Transverse colon (tissue), 4 donors: ENCODE results near the gene FAM153A. TPM values are rescaled to one million over a fixed set of nuclear protein-coding genes. Genes with fewer than 3 reads are reported as not detected.
"Not testable (repeated sequence)": the region's sequence is repeated elsewhere in the genome, so short reads cannot be mapped to it uniquely, and the experiment has no call there.

Experiments
- DNase-seq: peaks from one replicate; pipeline ENCODE4 v3.0.0-alpha.2; 2019
- H3K27ac ChIP-seq, 4 donors: fragments of 200-600 bp; sonication (generic); 2 replicates each; pipeline ENCODE4 v1.5.1; 2016 to 2018; ENCODE audit warnings: inconsistent platforms in 4 of 4
- H3K27me3 ChIP-seq: fragments of 200-600 bp; sonication (generic); 2 replicates; pipeline ENCODE4 v1.5.1; 2017; ENCODE audit warnings: inconsistent platforms
- H3K36me3 ChIP-seq, 4 donors: fragments of 200-600 bp; sonication (generic); 2 replicates each; pipeline ENCODE4 v1.5.1; 2017 to 2019; ENCODE audit warnings: inconsistent platforms in 4 of 4
- H3K4me1 ChIP-seq, 4 donors: fragments of 200-600 bp; sonication (generic); 2 replicates each; pipeline ENCODE4 v1.5.1; 2017 to 2020; ENCODE audit warnings: inconsistent platforms in 4 of 4
- H3K4me3 ChIP-seq, 4 donors: fragments of 200-600 bp; sonication (generic); 1 replicate in 1 of 4; 2 replicates in 3 of 4; pipeline versions ENCODE4 v1.5.1 to v1.6.1; 2017 to 2019; ENCODE audit warnings: inconsistent platforms in 4 of 4
- H3K9me3 ChIP-seq, 2 donors: fragments of 200-600 bp; sonication (generic); 2 replicates each; pipeline ENCODE4 v1.5.1; 2017 to 2019; ENCODE audit warnings: inconsistent platforms in 2 of 2
- WGBS, 2 donors: methylation state at CpG; one replicate each; pipeline ENCODE4 v1.1.5; 2018; ENCODE audit warnings: low coverage in 1 of 2; 5-methylcytosine and 5-hydroxymethylcytosine counted together
- in situ Hi-C, 4 donors: fragments of 200-750 bp; cut with MboI; loops; one replicate each; pipeline versions ENCODE4 v1.15.0 to v1.15.1; 2017; ENCODE audit warnings: low sequenced_read_pairs in 3 of 4, low pct_ligation_motif_present in 1 of 4, low pct_unique_long_range_greater_than_20kb in 1 of 4
- intact Hi-C: fragments of 100-400 bp; cut with DNase I; formaldehyde crosslinking; loops from one replicate; pipeline ENCODE4 v1.15.1; 2023; ENCODE audit warnings: low total_unique reads
- total RNA-seq, 4 donors: library from RNA; depleted of rRNA; stranded (reverse); fragments of >200 nt; gene quantifications; one replicate each; pipeline ENCODE4 v1.1.0, GENCODE V29; 2016

The FAM153A gene
- total RNA-seq, 4 donors from 2014 or later, result 0.14 to 0.48 TPM; not detected in 2

DNA sequence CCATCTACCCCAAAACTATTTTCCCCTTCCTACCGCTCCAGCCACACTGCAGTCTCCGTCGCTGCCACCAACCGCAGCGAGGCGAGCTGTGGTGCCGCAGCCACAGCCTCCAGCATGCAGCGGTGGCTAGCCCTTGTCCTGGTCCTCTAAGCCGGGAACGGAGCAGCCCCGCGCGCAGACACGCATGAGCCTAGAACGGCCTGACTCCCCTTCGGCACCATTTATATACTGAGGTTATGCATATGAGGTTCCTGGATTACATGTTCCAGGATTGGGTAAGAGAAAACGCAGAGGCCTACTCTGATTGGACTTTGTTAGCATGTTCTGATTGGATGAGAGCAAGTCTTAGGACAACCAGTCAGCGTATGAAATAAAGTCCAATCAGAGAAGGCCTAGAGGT, 24.6 kb upstream of the FAM153A start:
- H3K27me3 ChIP-seq, H3K4me3 ChIP-seq, in situ Hi-C loops, intact Hi-C loops, H3K27ac ChIP-seq, H3K4me1 ChIP-seq, DNase-seq, H3K36me3 ChIP-seq, H3K9me3 ChIP-seq: not testable (repeated sequence)
- no CpG with 5 or more reads among the region's 18 CpGs for WGBS, 2 donors

DNA sequence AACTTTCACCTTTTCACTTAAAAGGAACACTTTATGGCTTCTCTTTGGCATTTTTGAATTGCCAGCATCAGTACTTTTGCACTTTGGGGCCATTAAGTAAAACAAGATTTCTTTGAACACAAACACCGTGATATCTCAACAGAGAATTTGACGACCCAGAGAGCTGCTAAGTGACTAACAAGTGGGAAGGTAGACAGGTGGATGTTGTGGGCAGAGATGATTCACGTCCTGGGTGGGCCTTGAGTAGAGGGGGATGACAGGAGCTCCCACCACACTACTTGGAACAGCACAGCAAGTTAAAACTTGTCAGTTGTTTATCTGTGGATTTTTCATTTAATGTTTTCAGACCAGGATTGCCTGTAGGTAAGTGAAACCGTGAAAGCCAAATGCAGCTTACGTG, 18.7 kb upstream of the FAM153A start:
- H3K36me3 ChIP-seq, H3K27me3 ChIP-seq, DNase-seq, H3K4me3 ChIP-seq, in situ Hi-C loops, H3K4me1 ChIP-seq, intact Hi-C loops, H3K27ac ChIP-seq, H3K9me3 ChIP-seq: not testable (repeated sequence)
- WGBS, 2 donors, result 60% methylated on average over 1 of the region's 5 CpGs; no CpG with 5 or more reads in 1 of the 2 donors

DNA sequence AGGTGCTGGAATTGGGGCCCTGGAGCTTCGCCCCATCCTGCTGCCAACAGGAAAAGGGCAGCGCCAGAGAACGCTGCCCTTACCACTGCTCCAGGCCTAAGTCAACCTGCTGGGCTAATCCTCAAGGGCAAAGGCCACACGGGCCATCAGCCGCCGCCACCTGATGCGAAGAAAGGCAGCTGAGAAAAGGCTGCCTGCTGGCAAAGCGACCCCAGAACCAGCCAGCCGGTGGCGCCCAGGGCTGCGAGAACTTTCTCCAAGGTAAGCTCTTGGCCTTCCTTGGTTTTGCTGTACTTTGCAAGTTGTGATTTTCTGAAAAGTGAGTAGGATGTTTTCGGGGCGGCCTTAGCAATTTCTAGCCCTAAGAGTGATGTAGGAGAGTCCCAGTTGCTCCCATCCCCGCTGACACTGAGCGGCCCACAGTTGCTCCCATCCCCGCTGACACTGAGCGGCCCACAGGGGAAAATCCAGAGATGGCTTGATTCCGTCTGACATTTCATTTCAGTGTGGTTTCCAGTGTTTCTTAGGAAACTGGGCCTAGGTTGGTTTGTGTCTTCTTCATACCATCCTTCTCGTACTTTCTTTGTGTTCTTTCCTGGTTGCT, 15.6 kb upstream of the FAM153A start:
- intact Hi-C loops, H3K27ac ChIP-seq, in situ Hi-C loops, H3K27me3 ChIP-seq, H3K4me3 ChIP-seq, DNase-seq, H3K36me3 ChIP-seq, H3K4me1 ChIP-seq, H3K9me3 ChIP-seq: not testable (repeated sequence)
- 92% methylated on average over 5 of the region's 19 CpGs; no CpG with 5 or more reads in 1 of the 2 donors for WGBS, 2 donors

DNA sequence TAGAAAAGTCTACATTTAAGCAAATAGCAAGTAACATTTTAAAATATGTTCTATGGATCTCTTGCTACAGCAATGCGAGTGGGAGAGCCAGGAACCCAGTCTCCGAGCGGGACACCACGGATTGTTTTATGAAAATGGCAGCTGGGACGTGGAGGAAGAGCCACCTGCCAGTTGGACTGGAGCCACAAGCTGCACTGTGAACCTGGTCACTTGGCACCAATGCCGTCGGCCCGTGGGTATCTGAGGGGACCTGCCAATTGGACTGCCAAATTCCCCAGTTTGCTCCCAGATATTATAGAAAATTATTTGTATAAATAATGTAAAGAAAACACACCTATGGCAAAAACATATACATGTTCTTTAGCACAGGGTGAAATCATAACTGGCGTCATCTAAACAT, 10.6 kb upstream of the FAM153A start:
- H3K27ac ChIP-seq, H3K4me3 ChIP-seq, H3K9me3 ChIP-seq, in situ Hi-C loops, intact Hi-C loops, H3K4me1 ChIP-seq, DNase-seq, H3K36me3 ChIP-seq, H3K27me3 ChIP-seq: not testable (repeated sequence)
- 42% methylated on average over 4 of the region's 9 CpGs; no CpG with 5 or more reads in 1 of the 2 donors for WGBS, 2 donors

DNA sequence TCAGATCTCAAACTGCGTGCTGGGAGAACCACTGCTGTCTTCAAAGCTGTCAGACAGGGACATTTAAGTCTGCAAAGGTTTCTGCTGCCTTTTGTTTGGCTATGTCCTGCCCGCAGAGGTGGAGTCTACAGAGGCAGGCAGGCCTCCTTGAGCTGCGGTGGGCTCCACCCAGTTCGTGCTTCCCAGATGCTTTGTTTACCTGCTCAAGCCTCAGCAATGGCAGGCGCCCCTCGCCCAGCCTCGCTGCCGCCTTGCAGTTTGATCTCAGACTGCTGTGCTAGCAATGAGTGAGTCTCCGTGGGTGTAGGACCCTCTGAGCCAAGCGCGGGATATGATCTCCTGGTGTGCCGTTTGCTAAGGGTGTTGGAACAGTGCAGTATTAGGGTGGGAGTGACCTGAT, 8.9 kb upstream of the FAM153A start:
- intact Hi-C loops, H3K36me3 ChIP-seq, H3K4me3 ChIP-seq, H3K9me3 ChIP-seq, H3K27ac ChIP-seq, DNase-seq, in situ Hi-C loops, H3K27me3 ChIP-seq, H3K4me1 ChIP-seq: not testable (repeated sequence)
- WGBS, 2 donors, result 60% methylated on average over 2 of the region's 12 CpGs; no CpG with 5 or more reads in 1 of the 2 donors

DNA sequence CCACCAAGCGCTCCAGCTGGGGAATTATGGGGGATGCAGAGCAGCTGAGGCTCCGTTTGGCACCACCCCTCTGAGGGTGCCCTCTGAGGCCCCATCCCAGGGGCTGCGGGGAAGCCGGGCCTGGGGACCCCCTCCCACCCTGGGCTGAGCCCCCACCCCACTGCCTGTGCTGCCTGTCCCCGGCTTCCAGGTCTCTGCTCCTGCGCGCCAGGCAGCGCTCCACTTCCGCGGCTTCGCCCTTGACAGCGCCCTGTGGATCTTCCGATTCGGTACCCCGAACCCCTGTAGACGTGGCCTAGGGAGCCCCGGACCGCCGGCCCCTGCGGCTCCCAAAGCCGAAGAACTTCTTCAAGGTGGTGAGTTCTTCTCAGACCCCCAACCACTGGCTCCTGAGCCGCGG, 530 bp downstream of the FAM153A start:
- DNase-seq, H3K27me3 ChIP-seq, intact Hi-C loops, H3K36me3 ChIP-seq, H3K4me1 ChIP-seq, H3K4me3 ChIP-seq, H3K27ac ChIP-seq, H3K9me3 ChIP-seq, in situ Hi-C loops: not testable (repeated sequence)
- WGBS, 2 donors, result no CpG with 5 or more reads among the region's 23 CpGs

DNA sequence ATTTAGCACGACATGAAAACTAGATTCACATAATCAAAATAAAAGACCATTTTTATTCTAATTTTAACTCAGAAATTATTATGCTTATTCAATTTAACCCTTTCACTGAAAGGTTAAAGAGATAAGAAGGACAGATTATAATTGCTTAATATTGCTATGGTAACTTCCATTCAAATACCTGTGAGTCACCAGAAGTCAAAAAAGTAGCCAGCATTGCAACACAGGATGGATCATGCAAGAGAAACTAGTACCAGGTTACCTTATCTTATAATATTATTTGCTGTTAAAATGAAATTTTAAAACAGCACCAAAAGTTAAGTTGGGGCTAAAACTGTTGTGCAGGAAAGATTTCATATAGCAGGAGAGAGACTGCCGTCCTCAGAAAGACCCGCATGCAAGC, 11.5 kb downstream of the FAM153A start:
- not testable (repeated sequence) for H3K4me3 ChIP-seq

DNA sequence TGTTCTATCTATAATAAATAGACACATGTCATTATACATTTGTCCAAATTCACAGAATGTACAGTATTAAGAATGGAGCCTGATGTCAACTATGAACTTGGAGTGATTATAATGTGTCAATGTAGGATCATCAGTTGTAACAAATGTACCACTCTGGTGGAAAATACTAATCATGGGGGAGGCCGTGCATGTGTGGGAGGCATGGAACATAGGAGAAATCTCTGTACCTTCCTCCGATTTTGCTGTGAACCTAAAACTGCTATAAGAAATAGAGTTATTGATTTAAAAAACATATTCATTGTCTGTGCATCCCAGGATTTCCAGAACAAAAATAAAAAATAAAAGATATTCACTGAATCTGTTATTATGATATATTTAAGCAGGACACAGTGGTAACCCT, 12.1 kb downstream of the FAM153A start:
- H3K27ac ChIP-seq, DNase-seq, in situ Hi-C loops, H3K9me3 ChIP-seq, intact Hi-C loops, H3K36me3 ChIP-seq, H3K4me1 ChIP-seq, H3K4me3 ChIP-seq, H3K27me3 ChIP-seq: not testable (repeated sequence)
- no CpG with 5 or more reads among the region's 2 CpGs for WGBS, 2 donors

More for the DNA sequence above, 11.5 kb downstream of the FAM153A start:
- DNase-seq, in situ Hi-C loops, H3K27me3 ChIP-seq, H3K36me3 ChIP-seq, intact Hi-C loops, H3K4me1 ChIP-seq, H3K27ac ChIP-seq, H3K9me3 ChIP-seq: not testable (repeated sequence)
- no CpG with 5 or more reads among the region's 3 CpGs for WGBS, 2 donors

DNA sequence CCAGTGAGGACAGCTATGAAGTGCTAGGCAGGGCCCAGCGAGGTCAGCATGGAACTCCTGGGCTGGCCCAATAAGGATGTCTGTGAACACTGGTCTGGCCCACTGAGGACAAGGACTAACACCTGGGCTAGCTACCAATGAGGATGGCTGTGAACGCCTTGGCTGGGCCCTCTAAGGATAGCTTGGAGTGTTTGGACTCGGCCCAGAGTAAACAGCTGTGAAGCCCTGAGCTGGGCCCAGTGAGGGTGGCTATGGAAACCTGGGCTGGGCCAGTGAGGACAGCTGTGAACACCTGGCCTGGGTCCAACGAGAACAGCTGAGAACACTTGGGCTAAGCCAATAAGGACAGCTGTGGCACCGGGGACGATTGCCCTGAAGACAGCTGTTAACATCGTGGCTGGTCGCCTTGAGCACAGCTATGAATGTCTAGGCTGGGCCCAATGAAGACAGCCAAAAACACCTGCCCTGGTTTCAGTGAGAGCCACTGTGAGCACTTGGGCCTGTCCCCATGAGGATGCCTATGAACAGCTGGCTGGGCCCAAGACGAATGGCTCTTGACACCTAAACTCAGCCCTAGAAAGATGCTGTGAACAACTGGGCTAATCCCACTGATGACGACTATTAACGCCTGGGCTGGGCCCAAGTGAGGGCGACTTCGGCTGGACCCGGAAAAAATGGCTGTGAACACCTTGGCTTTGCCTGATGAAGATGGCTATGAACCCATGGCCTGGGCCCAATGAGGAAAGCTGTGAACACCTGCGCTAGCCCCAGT, 18.8 kb downstream of the FAM153A start:
- H3K27me3 ChIP-seq, intact Hi-C loops, H3K27ac ChIP-seq, in situ Hi-C loops, H3K9me3 ChIP-seq, H3K4me3 ChIP-seq, H3K4me1 ChIP-seq, H3K36me3 ChIP-seq: not testable (repeated sequence)
- peak; percentile 8 for DNase-seq
- WGBS, 2 donors, result 77% methylated on average over 3 of the region's 15 CpGs; no CpG with 5 or more reads in 1 of the 2 donors

DNA sequence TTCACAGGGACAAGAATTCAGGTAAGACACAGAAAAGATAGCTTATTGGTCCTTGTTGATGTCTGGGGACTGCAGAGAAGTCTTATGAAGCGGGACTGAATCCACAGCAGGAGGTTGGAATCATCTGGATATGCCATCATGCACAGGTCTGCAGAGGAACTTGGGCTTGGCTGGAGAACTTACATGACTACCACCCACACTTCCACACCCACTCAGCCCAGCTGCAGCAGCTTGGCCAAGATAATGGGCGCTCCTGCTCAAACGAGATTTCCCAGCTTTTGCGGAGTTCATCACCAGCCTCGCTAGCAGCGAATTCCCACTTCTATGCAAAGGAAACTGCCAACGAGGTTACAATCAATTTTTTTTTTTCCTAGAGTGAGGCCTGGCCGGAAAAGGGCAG, 21.7 kb downstream of the FAM153A start:
- intact Hi-C loops, DNase-seq, H3K36me3 ChIP-seq, H3K9me3 ChIP-seq, H3K4me1 ChIP-seq, in situ Hi-C loops, H3K27ac ChIP-seq, H3K27me3 ChIP-seq, H3K4me3 ChIP-seq: not testable (repeated sequence)
- 59 to 64% methylated on average over 3 to 7 of the region's 8 CpGs for WGBS, 2 donors

DNA sequence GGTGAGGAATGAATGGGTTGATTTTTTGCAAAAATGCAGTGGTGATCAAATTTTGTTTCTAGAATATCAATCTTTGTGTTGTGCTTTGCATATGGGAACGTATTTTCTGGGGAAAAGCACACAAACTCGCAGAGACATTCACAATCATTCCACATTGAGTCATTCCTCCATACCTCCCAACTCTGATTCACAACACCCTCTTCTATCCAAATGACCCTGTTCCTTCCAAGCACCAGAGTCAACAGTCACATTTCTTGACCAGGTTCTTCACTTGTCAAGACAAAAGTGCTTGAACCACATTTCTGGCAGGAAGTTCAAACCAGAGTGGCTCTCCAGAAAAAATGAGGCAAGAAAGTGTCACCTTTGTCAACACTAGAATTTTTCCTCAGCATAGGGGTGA, 35.3 kb downstream of the FAM153A start:
- in situ Hi-C loops, H3K9me3 ChIP-seq, intact Hi-C loops, H3K4me3 ChIP-seq, H3K27ac ChIP-seq, DNase-seq, H3K4me1 ChIP-seq, H3K36me3 ChIP-seq, H3K27me3 ChIP-seq: not testable (repeated sequence)
- WGBS, 2 donors, result 74% methylated on average over 2 of the region's 2 CpGs; no CpG with 5 or more reads in 1 of the 2 donors
